Keratinocyte (primary cell): Measurements from ENCODE around the gene TPM1. TPM values are rescaled to one million over a fixed set of nuclear protein-coding genes. Genes with fewer than 3 reads are reported as not detected.

Experiments used
- DNase-seq: peaks from one replicate; pipeline ENCODE4 v3.0.0-alpha.2; 2011; ENCODE audit warnings: low read depth, missing footprints, low spot score
- FAIRE-seq: peaks from 2 replicates; lab custom pipeline; 2011; peaks lifted over from hg19 to GRCh38; lab: Jason Lieb, UNC
- H2AFZ ChIP-seq: 2 replicates; pipeline ENCODE4 v1.6.0; 2012; ENCODE audit warnings: low read length, control low read depth, inconsistent platforms; ENCODE audit not compliant: control insufficient read depth
- H3K27ac ChIP-seq: 2 replicates; pipeline ENCODE4 v1.5.1; 2011; ENCODE audit warnings: low read length; ENCODE audit not compliant: control insufficient read depth, insufficient read depth
- H3K27me3 ChIP-seq: 3 replicates; pipeline ENCODE4 v1.6.0; 2011; ENCODE audit warnings: low read length; ENCODE audit not compliant: control insufficient read depth, insufficient read depth; ENCODE audit errors: extremely low read depth
- H3K36me3 ChIP-seq, 2 experiments: 2 replicates in 1 of 2; 3 replicates in 1 of 2; pipeline ENCODE4 v1.5.1; 2011; ENCODE audit warnings: low read length in 2 of 2, mild to moderate bottlenecking in 1 of 2; ENCODE audit not compliant: control insufficient read depth in 2 of 2, insufficient read depth in 2 of 2; ENCODE audit errors: extremely low read depth in 1 of 2
- H3K4me1 ChIP-seq: 3 replicates; pipeline ENCODE4 v1.5.1; 2011; ENCODE audit warnings: low read length; ENCODE audit not compliant: control insufficient read depth, insufficient read depth; ENCODE audit errors: extremely low read depth
- H3K4me2 ChIP-seq: 3 replicates; pipeline ENCODE4 v1.6.0; 2011; ENCODE audit warnings: low read depth, low read length; ENCODE audit not compliant: control insufficient read depth, insufficient read depth; ENCODE audit errors: extremely low read depth
- H3K4me3 ChIP-seq, 3 experiments: fragments of 200-600 bp in 1 of 3; sonication (generic) in 1 of 3; 2 replicates in 2 of 3; 3 replicates in 1 of 3; pipeline ENCODE4 v1.5.1; 2011 to 2016; ENCODE audit warnings: low read length in 3 of 3, mild to moderate bottlenecking in 3 of 3, control low read depth in 2 of 3, inconsistent platforms in 1 of 3, low read depth in 1 of 3, mixed read lengths in 1 of 3, mixed run types in 1 of 3, moderate library complexity in 1 of 3; ENCODE audit not compliant: control insufficient read depth in 2 of 3, insufficient read depth in 2 of 3; ENCODE audit errors: extremely low read depth in 1 of 3
- H3K79me2 ChIP-seq: 2 replicates; pipeline ENCODE4 v1.6.0; 2012; ENCODE audit warnings: low read length; ENCODE audit not compliant: control insufficient read depth, insufficient read depth
- H3K9ac ChIP-seq: 3 replicates; pipeline ENCODE4 v1.6.0; 2011; ENCODE audit warnings: low read length; ENCODE audit not compliant: control insufficient read depth, insufficient read depth; ENCODE audit errors: extremely low read depth
- H3K9me1 ChIP-seq: 3 replicates; pipeline ENCODE4 v1.6.0; 2011; ENCODE audit warnings: low read length; ENCODE audit not compliant: control insufficient read depth, insufficient read depth; ENCODE audit errors: extremely low read depth
- H3K9me3 ChIP-seq: 2 replicates; pipeline ENCODE4 v1.5.1; 2012; ENCODE audit warnings: low read depth, low read length; ENCODE audit not compliant: control insufficient read depth
- H4K20me1 ChIP-seq: 3 replicates; pipeline ENCODE4 v1.6.0; 2011; ENCODE audit warnings: low read length; ENCODE audit not compliant: control insufficient read depth, insufficient read depth; ENCODE audit errors: extremely low read depth
- CTCF ChIP-seq, 3 experiments: IDR thresholded peaks in 1 of 3; conservative IDR thresholded peaks in 1 of 3; optimal IDR thresholded peaks in 1 of 3; 2 replicates in 2 of 3; 3 replicates in 1 of 3; pipeline versions ENCODE3 to v1.5.1; 2011; ENCODE audit warnings: low read length in 3 of 3, mild to moderate bottlenecking in 3 of 3, moderate library complexity in 2 of 3, control low read depth in 1 of 3, inconsistent platforms in 1 of 3; ENCODE audit not compliant: insufficient read depth in 2 of 3; ENCODE audit errors: extremely low read depth in 1 of 3
- EZH2 ChIP-seq: IDR thresholded peaks from one replicate; pipeline ENCODE4 v1.6.1; 2012; ENCODE audit warnings: inconsistent platforms, mild to moderate bottlenecking, low read length, moderate library complexity
- dilution Hi-C: fragments of 300-500 bp; cut with MboI; formaldehyde crosslinking; loops from one replicate; pipeline ENCODE4 v1.7.0; 2020; ENCODE audit warnings: low sequenced_read_pairs; ENCODE audit not compliant: extremely low pct_ligation_motif_present
- polyA plus RNA-seq, 5 experiments: library from polyadenylated mRNA; depleted of rRNA in 3 of 5; stranded (reverse) in 3 of 5; stranded (forward) in 1 of 5; unstranded in 1 of 5; fragments of >200 nt; gene quantifications; 1 replicate in 1 of 5; 2 replicates in 3 of 5; 3 replicates in 1 of 5; pipeline versions ENCODE4 v1.2.1 to v1.2.3, GENCODE V29; 2011 to 2012; ENCODE audit warnings: missing spikeins in 2 of 5, low read depth in 1 of 5, low replicate concordance in 1 of 5

Gene TPM1
- polyA plus RNA-seq, 1 donor (not counting 4 experiments of a cell fraction or from before 2014, with no cell fraction given) = 370 TPM

GRCh38 chr15:63086271-63086670 lies 43.7 kb downstream of the TPM1 start:
- Histone ChIP-seq H3K27ac (no peak overlapping the region), H4K20me1 (no peaks in the 10 kb centered on the region), H3K4me2 (no peak overlapping the region), H3K9me1 (peaks cover 2% of the 10 kb centered on the region), H3K4me1 (peaks cover 3% of the 10 kb centered on the region), H3K36me3 (no peaks in the 10 kb centered on the region), H3K4me3 (no peak overlapping the region), H3K79me2 (no peaks in the 10 kb centered on the region), H3K9ac (no peak overlapping the region), H3K27me3 (no peaks in the 10 kb centered on the region), H2AFZ (no peak overlapping the region), H3K9me3 (no peaks in the 10 kb centered on the region)
- TF ChIP-seq CTCF (optimal IDR thresholded peaks at IDR 0.05 in 1 of 3, IDR thresholded peaks at IDR 0.05 in 1 of 3, conservative IDR thresholded peaks at IDR 0.05 in 1 of 3; ENCODE audit: extremely low read depth in 1 of 3, insufficient read depth in 2 of 3, low read length in 3 of 3) (no peak), EZH2 (no peak)
- no peak for FAIRE-seq
- no peak for DNase-seq
- dilution Hi-C loops = no loop called here

GRCh38 chr15:63086947-63087346 lies 44.4 kb downstream of the TPM1 start:
- Histone ChIP-seq H3K4me2 (no peak overlapping the region), H3K27ac (no peak overlapping the region)

More at GRCh38 chr15:63086947-63087346, 44.4 kb downstream of the TPM1 start:
- dilution Hi-C loops = no loop called here
- Histone ChIP-seq H3K4me1 (peaks cover 3% of the 10 kb centered on the region), H3K79me2 (no peaks in the 10 kb centered on the region), H3K27me3 (no peaks in the 10 kb centered on the region), H3K9ac (no peak overlapping the region), H4K20me1 (no peaks in the 10 kb centered on the region), H3K36me3 (no peaks in the 10 kb centered on the region), H3K9me1 (no peaks in the 10 kb centered on the region), H2AFZ (no peak overlapping the region), H3K4me3 (no peak overlapping the region), H3K9me3 (no peaks in the 10 kb centered on the region)
- TF ChIP-seq CTCF (optimal IDR thresholded peaks at IDR 0.05 in 1 of 3, IDR thresholded peaks at IDR 0.05 in 1 of 3, conservative IDR thresholded peaks at IDR 0.05 in 1 of 3; ENCODE audit: extremely low read depth in 1 of 3, insufficient read depth in 2 of 3, low read length in 3 of 3) = no peak
- no peak for TF ChIP-seq EZH2
- FAIRE-seq (no peak), DNase-seq (no peak)
